Endothelial cell of umbilical vein (primary cell): ENCODE data around the gene MYLIP.

Experiments
- EZH2 ChIP-seq: IDR thresholded peaks from 2 replicates; pipeline ENCODE4 v1.6.1; 2012; ENCODE audit warnings: borderline replicate concordance, low read depth, mild to moderate bottlenecking, moderate library complexity, low read length, inconsistent platforms; ENCODE audit not compliant: severe bottlenecking
- FOS ChIP-seq: IDR thresholded peaks from 2 replicates; pipeline ENCODE4 v1.6.1; 2011; ENCODE audit warnings: mild to moderate bottlenecking, low read length, moderate library complexity, borderline replicate concordance; ENCODE audit not compliant: insufficient read depth
- GATA2 ChIP-seq: IDR thresholded peaks from 2 replicates; pipeline ENCODE4 v1.7.0; 2011; ENCODE audit warnings: low read depth, mild to moderate bottlenecking, moderate library complexity, mixed read lengths, low read length; ENCODE audit not compliant: insufficient read length, insufficient read depth
- JUN ChIP-seq: IDR thresholded peaks from 2 replicates; pipeline ENCODE4 v1.6.1; 2011; ENCODE audit warnings: borderline replicate concordance, low read depth; ENCODE audit not compliant: insufficient read length, insufficient read depth
- MAX ChIP-seq: IDR thresholded peaks from 2 replicates; pipeline ENCODE4 v1.6.1; 2011; ENCODE audit not compliant: insufficient read depth, insufficient read length
- MYC ChIP-seq: IDR thresholded peaks from one replicate; pipeline ENCODE4 v1.6.1; 2011; ENCODE audit warnings: mild to moderate bottlenecking, low read depth, low read length
- POLR2A ChIP-seq: IDR thresholded peaks from 2 replicates; pipeline ENCODE4 v1.6.1; 2012; ENCODE audit warnings: low read depth, mild to moderate bottlenecking, control low read depth, low read length
- POLR2AphosphoS5 ChIP-seq: IDR thresholded peaks from 2 replicates; pipeline ENCODE4 v1.6.1; 2012; ENCODE audit warnings: low read depth, mild to moderate bottlenecking, control low read depth, low read length, moderate library complexity; ENCODE audit not compliant: insufficient read depth
- TF ChIP-seq, protein P1 (sequence below), 2 donors: IDR thresholded peaks; 1 replicate in 1 of 2; 2 replicates in 1 of 2; pipeline ENCODE4 v1.5.1; 2011; ENCODE audit warnings: low read length in 2 of 2, mild to moderate bottlenecking in 2 of 2, moderate library complexity in 2 of 2, control low read depth in 1 of 2, inconsistent platforms in 1 of 2, low read depth in 1 of 2; ENCODE audit not compliant: insufficient read depth in 1 of 2; ENCODE audit errors: extremely low read depth in 1 of 2

GRCh38 chr6:16081326-16081725 lies 47.6 kb upstream of the MYLIP start:
- no peak for TF ChIP-seq JUN
- TF ChIP-seq, protein P1, sequence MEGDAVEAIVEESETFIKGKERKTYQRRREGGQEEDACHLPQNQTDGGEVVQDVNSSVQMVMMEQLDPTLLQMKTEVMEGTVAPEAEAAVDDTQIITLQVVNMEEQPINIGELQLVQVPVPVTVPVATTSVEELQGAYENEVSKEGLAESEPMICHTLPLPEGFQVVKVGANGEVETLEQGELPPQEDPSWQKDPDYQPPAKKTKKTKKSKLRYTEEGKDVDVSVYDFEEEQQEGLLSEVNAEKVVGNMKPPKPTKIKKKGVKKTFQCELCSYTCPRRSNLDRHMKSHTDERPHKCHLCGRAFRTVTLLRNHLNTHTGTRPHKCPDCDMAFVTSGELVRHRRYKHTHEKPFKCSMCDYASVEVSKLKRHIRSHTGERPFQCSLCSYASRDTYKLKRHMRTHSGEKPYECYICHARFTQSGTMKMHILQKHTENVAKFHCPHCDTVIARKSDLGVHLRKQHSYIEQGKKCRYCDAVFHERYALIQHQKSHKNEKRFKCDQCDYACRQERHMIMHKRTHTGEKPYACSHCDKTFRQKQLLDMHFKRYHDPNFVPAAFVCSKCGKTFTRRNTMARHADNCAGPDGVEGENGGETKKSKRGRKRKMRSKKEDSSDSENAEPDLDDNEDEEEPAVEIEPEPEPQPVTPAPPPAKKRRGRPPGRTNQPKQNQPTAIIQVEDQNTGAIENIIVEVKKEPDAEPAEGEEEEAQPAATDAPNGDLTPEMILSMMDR (IDR thresholded peaks at IDR 0.05; ENCODE audit: extremely low read depth in 1 of 2, insufficient read depth in 1 of 2, low read depth in 1 of 2, low read length in 2 of 2), result no peak
- TF ChIP-seq POLR2A, result no peak
- TF ChIP-seq EZH2, result no peak
- no peak for TF ChIP-seq MYC
- TF ChIP-seq POLR2AphosphoS5, result no peak
- TF ChIP-seq MAX, result no peak
- TF ChIP-seq FOS, result no peak
- TF ChIP-seq GATA2, result no peak
